Posterior cingulate gyrus (tissue), 11 donors: Measurements from ENCODE around the gene TMEM41A.
"Not testable (repeated sequence)": the region's sequence is repeated elsewhere in the genome, so short reads cannot be mapped to it uniquely, and the experiment has no call there.

Experiments
- DNase-seq, 10 donors: peaks; one replicate each; pipeline versions ENCODE4 v3.0.0 to v3.0.0-alpha.2; 2020 to 2021; ENCODE audit warnings: mixed read lengths in 3 of 10
- intact Hi-C: fragments of 100-400 bp; cut with DNase I; formaldehyde crosslinking; loops from one replicate; pipeline ENCODE4 v1.15.1; 2023

Gene TMEM41A

DNA sequence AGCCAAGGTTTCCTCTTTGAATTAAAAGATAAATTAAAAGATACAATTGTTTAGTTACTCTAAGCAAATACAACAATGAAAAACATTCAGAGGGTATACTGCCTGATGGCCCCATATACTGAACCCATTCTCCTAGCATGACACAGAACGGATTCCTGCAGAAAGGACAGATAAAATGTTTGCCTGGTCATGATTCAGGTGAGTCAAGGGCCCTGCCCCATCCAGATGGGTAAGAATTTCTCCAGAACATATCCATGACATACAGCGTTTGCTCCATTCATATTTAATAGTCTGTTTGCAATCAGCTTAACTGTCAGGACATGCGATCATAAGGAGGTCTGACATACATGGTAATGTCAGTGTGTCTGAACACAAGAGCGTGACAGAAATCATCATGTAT lies 8.6 kb downstream of the TMEM41A start:
- intact Hi-C loops, result loop anchor here (10.0 kb wide), 1 partner anchor 65 kb away; the partner anchor contains the start of gene LIPH

DNA sequence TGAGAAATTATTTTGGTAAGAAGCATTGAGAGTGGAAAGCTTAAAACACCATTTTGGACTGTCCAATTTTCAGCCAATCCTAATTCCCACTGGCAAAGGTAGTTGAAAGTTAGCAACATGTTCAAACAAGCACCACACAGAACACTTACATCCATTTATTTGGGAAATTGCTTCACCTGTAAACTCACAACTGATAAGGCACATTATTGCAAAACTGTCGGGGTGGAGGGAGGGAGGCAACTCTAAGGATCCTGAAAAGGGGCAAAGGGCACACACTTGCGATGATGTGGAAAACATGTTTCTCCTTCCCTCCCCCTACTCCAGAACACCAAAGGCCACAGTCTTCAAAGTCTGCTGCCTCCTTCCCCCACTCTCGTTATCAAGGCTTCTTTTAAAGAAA lies 9.4 kb downstream of the TMEM41A start:
- intact Hi-C loops, result no loop called here
- DNase-seq, result no peak

More for the DNA sequence above, 8.6 kb downstream of the TMEM41A start:
- DNase-seq, result no peak

DNA sequence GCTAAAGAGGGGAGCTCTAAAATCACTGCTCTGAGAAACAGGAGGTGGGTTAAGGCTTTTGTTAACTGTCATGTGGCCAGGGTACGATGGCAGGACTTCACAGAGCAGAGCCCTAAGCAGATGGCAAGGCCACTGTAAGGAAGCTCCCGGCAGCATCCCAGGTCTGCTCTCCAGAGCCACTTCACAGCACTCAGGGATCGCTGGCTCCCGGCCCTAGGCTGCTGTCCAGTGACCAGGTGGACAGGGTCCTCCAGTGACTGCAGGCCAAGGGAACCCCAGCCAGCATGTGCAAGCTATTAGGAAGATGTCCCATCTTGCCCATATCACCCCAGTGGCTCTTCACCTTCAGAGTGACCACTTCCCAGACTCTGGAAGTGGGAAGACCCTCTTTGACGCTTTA lies 10.4 kb downstream of the TMEM41A start:
- intact Hi-C loops, result no loop called here
- no peak for DNase-seq

DNA sequence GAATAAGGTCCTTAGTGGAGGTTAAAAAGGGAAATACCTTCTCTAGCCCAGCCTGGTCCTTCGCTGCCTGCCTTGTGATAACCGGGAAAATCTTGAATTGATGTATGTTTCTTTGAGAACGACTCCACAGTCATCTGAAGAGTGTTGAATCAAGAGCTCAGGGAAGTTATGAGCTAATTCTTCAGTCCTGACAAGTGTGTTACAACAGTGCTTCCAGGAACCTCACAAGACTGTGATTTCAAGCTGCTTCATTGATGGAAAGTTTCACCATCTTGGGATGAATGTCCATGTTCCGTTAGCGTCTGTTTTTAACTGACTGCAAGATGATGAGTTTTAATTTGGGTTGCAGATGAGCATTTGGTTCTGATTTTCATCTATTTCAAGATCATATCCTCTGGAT lies 12.4 kb downstream of the TMEM41A start:
- intact Hi-C loops, result no loop called here
- DNase-seq, result no peak

DNA sequence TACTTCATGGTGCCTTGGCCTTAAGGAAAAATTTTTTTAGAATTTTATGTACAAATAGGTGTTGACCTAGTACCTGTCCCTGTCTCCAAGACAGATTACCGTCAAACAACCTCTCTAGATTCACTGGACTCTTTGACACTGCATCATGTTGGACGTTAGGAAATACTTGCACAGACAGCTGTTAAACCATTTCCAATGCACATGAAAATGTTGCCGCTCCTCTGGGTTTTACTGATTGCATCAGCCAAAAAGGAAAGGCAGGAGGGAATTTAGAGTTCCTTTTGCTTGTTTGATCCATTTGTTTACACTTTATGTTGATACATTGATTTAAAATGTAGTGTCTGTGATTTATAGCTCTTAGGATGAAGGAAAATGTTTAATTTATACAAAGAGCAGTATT lies 14.5 kb downstream of the TMEM41A start:
- intact Hi-C loops, result no loop called here
- DNase-seq, result no peak

DNA sequence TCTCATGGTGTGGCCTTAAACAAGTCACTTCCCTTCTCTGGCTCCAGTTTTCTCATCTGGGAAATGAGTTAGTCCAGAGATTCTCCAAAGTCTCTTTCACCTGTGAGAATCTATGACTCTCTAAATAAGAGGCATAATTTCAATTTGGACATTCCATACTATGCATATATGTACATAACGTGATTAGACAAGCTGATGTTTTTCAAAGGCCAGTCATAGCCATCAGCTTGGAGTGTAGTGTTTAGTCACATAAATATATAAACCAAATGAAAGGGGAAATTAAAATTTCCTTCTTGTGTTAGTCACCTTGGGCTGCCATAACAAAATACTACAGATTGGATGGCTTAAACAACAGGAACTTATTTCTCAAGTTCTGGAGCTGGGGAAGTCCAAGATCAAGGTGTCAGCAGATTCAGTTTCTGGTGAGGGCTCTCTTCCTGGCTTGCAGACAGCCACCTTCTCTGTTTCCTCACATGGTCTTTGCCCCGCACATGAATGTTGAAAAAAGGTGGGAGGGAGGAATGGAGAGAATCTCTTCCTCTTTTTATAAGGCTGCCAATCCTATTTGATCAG lies 19.4 kb downstream of the TMEM41A start:
- intact Hi-C loops, result no loop called here
- no peak for DNase-seq

DNA sequence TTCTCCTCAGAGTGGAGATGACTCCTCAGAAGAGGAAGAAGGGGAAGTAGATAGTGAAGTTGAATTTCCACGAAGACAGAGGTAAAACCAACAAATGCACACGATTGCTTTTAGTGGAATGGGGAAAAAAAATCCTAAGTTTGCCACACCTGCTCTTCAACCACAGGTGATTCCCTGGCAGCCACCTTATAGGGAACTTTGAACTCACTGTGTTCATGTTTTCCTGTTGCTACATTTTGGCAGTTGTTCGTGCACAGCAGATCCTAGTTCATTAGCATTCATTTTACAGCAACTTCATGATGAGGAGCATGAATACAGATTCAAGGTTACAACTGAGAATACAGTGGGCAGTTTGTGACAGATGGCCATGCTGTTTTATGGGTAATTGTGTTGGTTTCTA lies 21.5 kb downstream of the TMEM41A start:
- no peak for DNase-seq
- intact Hi-C loops, result no loop called here

DNA sequence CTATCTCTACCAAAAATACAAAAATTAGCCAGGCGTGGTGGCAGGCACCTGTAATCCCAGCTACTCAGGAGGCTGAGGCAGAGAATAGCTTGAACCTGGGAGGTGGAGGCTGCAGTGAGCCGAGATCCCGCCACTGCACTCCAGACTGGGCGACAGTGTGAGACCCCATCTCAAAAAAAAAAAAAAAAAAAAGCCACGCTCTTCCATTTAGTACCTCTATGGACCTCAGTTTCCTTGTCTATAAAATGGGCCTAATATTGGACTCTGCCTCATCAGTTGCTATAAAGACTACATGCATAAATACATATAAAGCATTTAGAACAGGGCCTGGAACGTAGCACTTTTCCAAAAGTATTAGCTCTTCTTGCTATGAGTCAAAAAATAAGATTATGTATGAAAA lies 23.9 kb downstream of the TMEM41A start:
- intact Hi-C loops, DNase-seq: not testable (repeated sequence)

DNA sequence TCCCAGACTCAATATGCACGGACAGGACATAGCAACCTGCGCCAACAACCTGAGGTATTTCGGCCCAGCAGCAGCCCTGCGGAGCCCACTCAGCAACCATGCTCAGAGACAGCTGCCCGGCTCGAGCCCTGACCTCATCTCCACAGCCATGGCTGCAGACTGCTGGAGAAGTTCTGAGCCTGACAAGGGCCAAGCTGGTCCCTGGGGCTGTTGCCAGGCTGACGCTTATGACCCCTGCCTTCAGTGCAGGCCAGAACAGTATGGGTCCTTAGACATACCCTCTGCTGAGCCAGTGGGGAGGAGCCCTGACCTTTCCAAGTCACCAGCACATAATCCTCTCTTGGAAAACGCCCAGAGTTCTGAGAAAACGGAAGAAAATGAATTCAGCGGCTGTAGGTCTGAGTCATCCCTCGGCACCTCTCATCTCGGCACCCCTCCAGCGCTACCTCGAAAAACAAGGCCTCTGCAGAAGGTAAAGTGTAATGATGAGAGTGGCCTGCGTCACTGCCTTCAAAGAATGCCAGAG lies 25.5 kb downstream of the TMEM41A start:
- intact Hi-C loops, result no loop called here
- peak in 7 of 10 donors; percentile 40 to 90 (median 74) for DNase-seq

DNA sequence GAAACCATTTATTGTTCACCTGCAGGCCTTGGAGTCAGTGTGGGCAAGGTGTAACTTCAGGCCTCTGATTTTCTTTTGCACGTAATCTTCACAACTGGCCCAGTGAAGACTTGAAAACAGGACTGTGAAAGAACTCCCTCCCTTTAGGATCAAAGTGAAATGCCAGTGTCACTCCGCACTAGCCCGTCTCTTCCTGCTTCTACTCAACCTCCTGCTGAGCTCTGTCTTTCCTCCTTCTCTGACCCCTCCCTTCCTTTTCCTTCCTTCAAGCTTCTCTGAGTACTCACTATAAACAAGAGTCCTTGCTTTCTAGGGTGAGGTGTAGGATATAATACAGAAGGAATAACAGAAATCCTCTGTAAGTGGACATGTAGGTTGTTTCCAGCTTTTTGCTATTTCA lies 28.5 kb downstream of the TMEM41A start:
- no peak for DNase-seq
- intact Hi-C loops, result no loop called here

DNA sequence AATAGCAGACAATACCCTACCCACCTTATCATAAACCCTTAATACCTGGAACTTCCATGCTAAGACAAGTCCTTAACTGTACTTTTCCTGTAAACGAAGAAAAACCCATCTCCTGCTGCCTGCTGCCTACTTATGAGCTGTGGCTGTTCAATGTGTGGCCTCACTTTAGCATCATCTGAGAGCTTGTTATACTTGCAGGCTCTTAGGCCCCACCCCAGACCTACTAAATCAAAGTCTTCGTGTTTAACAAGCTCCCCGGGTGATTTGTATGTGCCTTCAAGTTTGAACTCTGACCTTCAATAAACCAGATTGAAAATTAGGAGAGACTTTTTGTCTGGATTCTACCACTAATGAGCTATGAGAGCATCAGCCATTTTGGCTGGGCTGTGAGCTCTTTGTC lies 29.3 kb downstream of the TMEM41A start:
- intact Hi-C loops, result no loop called here
- DNase-seq, result no peak

DNA sequence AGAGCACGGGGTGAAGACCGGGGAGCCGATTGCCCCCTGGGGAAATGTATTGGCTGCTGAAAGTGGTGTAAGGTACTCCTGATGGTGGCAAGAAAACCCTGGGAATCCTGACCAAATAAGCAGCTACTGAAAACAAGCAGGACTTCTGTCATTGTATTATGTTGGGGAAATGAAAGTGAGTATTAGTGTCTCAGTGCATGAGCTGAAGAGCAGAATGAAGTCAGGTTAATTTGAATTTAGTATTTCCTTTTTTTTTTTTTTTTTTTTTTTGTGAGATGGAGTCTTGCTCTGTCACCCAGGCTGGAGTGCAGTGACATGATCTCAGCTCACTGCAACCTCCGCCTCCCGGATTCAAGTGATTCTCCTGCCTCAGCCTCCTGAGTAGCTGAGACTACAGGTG lies 32.7 kb downstream of the TMEM41A start:
- intact Hi-C loops, DNase-seq: not testable (repeated sequence)

DNA sequence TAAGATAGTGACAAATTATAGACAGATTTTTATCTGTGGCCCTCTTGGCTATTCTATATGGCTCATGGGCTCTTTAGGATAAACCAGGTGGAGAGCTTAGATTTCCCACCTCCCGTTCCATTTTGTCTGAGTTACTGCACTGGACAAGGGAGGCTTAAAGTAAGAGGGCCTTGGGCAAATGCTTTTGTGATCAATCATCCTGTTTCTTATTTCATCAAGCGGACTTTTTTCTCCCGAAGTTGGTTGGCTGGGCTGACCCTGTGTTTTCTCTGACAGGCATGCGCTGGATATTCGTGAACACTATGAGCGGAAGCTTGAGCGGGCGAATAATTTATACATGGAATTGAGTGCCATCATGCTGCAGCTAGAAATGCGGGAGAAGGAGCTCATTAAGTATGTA lies 33.4 kb downstream of the TMEM41A start:
- intact Hi-C loops, result no loop called here
- DNase-seq, result no peak

DNA sequence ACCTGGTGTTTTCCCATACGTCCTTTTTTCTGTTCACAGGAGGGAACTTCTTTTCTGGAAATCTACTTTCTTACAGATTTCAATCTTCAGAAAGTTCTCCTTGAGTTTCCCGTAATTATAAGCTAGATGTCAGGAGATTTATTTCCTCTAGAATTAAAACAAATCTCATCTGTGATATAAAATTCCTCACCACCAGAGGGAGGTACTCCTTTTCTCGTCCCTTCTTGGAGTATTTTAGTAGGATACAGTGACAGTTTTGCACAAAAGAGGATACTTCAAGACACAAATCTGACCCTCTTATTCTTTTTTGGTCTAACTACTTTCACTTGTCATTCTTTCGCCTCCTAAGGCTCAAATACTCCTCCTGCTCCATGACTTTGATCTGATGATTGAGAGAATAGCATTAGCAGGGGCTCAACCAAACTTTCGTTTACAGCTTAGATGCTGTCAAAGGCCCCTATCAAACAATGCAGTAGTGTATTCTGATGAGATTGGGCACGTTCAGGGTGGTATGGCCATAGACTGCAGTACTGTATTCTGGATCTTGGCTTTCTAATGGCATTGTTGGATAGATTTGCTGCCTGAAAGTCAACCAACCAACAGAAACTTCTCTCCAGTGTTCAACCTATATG lies 38.0 kb downstream of the TMEM41A start:
- intact Hi-C loops, result no loop called here
- DNase-seq, result no peak

DNA sequence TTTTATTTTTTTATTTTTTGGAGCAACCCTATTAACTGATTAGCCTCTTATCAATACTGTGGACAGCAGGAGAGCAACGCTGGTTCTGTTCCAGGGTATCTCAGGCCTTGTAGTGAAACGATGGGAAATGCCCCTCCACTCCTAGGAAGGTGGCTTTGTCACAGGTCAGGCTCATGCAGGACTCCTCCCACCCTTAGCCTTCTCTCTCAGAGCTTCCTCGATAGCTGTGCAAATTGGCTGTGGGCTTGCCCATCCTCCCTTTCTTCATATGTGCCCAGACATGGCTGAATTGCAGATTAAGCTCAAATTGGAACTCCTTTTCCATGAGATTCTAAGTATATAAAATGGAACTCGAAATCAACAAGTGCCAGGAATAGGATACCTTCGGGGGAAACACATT lies 38.5 kb downstream of the TMEM41A start:
- DNase-seq, result no peak
- intact Hi-C loops, result no loop called here

DNA sequence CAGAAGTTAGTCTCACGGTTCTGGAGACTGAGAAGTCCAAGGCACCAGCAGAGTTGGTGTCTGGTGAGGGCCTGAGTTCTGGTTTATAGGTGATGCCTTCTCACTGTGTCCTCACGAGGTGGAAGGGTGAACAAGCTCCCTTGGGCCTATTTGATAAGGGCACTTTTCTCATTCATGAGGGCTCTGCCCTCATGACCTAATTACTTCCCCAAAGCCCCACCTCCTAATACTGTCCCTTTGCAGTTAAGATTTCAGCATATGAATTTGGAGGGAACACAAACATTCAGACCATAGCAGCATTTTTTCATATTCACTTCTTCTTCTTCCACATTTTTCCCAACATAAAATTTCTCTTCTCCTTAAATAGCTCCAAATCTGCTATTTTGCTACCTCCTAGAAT lies 41.5 kb downstream of the TMEM41A start:
- intact Hi-C loops, result no loop called here
- DNase-seq, result no peak

DNA sequence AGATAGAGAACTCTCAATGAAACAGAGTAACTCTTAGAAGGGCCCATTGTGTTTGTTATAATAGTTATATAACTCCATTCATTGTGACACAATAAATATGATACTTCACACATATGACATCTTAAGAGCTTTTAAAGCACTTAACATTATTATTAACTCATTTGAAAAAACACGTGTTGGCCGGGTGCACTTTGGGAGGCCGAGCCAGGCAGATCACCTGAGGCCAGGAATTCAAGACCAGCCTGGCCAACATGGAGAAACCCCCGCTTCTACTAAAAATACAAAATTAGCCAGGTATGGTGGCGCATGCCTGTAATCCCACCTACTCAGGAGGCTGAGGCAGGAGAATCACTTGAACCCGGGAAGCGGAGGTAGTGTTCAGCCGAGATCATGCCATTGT lies 47.4 kb downstream of the TMEM41A start:
- DNase-seq, intact Hi-C loops: not testable (repeated sequence)

DNA sequence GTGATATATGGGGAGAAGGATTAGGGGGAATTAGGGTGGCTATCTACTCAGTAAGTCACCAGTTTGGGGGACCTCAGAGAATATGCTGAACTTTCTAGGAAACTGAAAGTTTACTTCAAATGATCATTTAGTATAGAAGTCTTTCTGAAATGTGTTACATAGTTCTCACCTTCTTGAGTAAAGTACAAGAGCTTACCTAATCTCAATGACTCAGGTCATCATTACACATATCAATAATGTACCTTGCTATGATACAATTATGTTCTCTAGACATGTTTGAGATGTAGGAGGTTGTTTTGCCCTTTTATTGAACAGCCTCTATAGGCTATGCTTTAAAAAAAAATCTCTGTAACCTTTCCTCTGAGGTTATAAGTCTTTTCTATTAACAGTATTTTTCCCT lies 50.7 kb downstream of the TMEM41A start:
- DNase-seq, result no peak
- intact Hi-C loops, result no loop called here

DNA sequence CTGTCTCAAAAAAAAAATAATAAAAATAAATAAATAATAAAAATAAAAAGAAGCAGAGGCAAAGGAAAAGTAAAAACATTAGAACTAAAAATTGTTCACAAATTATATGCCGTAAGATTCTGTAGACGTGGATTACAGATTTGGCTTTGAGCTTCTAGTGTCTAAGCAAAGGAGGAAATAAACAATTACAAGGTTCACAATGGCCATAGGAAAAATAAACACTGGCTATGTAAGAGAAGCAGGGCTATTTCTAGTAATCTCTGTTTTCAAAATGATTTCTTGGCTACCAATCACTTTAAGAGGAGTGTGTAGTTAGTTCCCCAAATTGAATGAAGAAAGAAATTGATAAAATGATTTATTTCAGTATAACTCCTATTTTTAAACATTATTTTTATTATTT lies 54.5 kb downstream of the TMEM41A start:
- DNase-seq, result no peak
- intact Hi-C loops, result no loop called here

DNA sequence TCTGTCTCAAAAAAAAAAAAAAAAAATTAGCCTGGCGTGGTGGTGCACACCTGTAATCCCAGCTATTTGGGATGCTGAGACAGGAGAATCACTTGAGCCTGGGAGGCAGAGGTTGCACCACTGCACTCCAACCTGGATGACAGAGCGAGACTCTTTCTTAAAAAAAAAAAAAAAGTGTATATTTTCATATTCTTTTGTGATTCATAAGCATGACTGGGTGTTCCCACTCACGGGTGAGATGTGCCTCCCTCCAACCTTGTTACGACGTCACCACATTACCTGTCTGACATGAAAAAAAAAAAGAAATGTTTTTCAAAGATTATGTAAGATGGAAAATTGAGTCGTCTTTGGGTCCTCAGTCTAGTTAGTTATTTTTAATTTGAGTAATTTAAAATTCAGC lies 56.8 kb downstream of the TMEM41A start:
- DNase-seq, result no peak
- intact Hi-C loops, result no loop called here

DNA sequence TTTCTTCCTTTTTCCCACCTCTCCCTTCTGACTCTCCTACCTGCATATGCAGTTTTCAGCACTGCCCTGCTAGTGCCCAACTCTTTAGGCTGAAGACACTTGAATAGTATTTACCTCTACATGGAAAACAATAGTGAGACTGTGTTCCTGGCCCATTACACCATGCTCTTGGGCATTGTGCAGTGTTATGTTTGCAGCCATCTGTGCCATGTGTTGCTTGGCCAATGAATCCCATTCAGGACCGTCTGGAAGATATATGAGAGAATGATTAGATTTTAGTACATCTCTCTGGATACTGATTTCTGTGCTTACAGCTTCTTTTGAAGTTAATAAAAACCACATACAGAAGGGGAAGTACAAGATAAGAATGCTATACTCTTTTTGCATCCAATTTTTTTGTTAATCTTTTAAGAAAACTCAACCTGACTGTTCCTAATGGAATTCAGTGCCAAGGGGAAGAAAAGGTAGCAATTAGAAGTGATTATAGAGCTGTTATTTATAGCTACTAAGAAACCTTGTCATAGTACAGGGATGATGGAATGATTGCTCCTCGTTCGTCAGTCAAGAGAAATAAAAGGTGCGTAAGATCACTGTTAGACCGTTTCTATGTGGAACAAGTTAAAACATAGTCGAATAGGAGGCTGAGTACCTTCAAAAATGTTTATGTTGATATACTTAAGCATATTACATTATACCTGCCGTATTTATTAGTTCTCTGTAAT lies 58.9 kb downstream of the TMEM41A start:
- peak in 1 of 10 donors; percentile 78 for DNase-seq
- intact Hi-C loops, result no loop called here
